Nephron (organoid): Measurements from ENCODE around the gene TNFRSF14.
A peak's percentile ranks its signal among the peaks of the same experiment; 100 is the strongest.

Experiments used
- H3K27ac Mint-ChIP-seq, 3 experiments: 2 replicates each; pipeline ENCODE4 v1.8.0; 2020; ENCODE audit warnings: mixed read lengths in 3 of 3, mild to moderate bottlenecking in 2 of 3, moderate library complexity in 1 of 3
- H3K27me3 Mint-ChIP-seq: 2 replicates; pipeline ENCODE4 v1.8.0; 2021; ENCODE audit warnings: low read depth, mild to moderate bottlenecking, moderate library complexity, mixed read lengths
- H3K36me3 Mint-ChIP-seq: 2 replicates; pipeline ENCODE4 v1.8.0; 2020; ENCODE audit warnings: low read depth, mixed read lengths
- H3K4me1 Mint-ChIP-seq: 2 replicates; pipeline ENCODE4 v1.8.0; 2020; ENCODE audit warnings: mixed read lengths
- H3K4me3 Mint-ChIP-seq, 3 experiments: 2 replicates each; pipeline ENCODE4 v1.8.0; 2020; ENCODE audit warnings: mild to moderate bottlenecking in 3 of 3, mixed read lengths in 3 of 3, moderate library complexity in 2 of 3
- H3K9me3 Mint-ChIP-seq: 2 replicates; pipeline ENCODE4 v1.8.0; 2020; ENCODE audit warnings: mixed read lengths
- CTCF ChIP-seq, 3 experiments: fragments of 200-600 bp; sonication (generic); IDR thresholded peaks; one replicate each; pipeline ENCODE4 v1.5.0; 2021; ENCODE audit warnings: antibody characterized with exemption in 3 of 3; ENCODE audit not compliant: unreplicated experiment in 3 of 3

Gene TNFRSF14

GRCh38 chr1:2520206-2520605, 36.0 kb upstream of the TNFRSF14 start:
- H3K36me3 Mint-ChIP-seq, result peaks cover 34% of the 10 kb centered on the region
- no peaks in the 10 kb centered on the region for H3K9me3 Mint-ChIP-seq
- no peaks in the 10 kb centered on the region for H3K27me3 Mint-ChIP-seq
- no peak overlapping the region for H3K4me3 Mint-ChIP-seq
- TF ChIP-seq CTCF (IDR thresholded peaks at IDR 0.05; ENCODE audit: unreplicated experiment in 3 of 3), result no peak
- no peak overlapping the region for H3K27ac Mint-ChIP-seq
- peaks cover 21% of the 10 kb centered on the region for H3K4me1 Mint-ChIP-seq

GRCh38 chr1:2520806-2521205, 35.4 kb upstream of the TNFRSF14 start:
- Mint-ChIP-seq H3K4me1 (peaks cover 24% of the 10 kb centered on the region), H3K27me3 (no peaks in the 10 kb centered on the region), H3K9me3 (no peaks in the 10 kb centered on the region), H3K36me3 (peaks cover 32% of the 10 kb centered on the region), H3K4me3 (no peak overlapping the region), H3K27ac (no peak overlapping the region)
- no peak for TF ChIP-seq CTCF (IDR thresholded peaks at IDR 0.05; ENCODE audit: unreplicated experiment in 3 of 3)

GRCh38 chr1:2522230-2522629, 33.9 kb upstream of the TNFRSF14 start:
- TF ChIP-seq CTCF (IDR thresholded peaks at IDR 0.05; ENCODE audit: unreplicated experiment in 3 of 3), result no peak
- Mint-ChIP-seq H3K4me1 (peaks cover 31% of the 10 kb centered on the region), H3K4me3 (peak overlapping the region in 1 of 3 experiments; percentile 78), H3K27ac (no peak overlapping the region), H3K36me3 (peaks cover 31% of the 10 kb centered on the region), H3K9me3 (no peaks in the 10 kb centered on the region), H3K27me3 (peaks cover 5% of the 10 kb centered on the region)

- Mint-ChIP-seq H3K4me1 (peaks cover 31% of the 10 kb centered on the region), H3K27me3 (peaks cover 15% of the 10 kb centered on the region), H3K9me3 (no peaks in the 10 kb centered on the region), H3K4me3 (peak overlapping the region; percentile 23 to 69 (median 62)), H3K36me3 (peaks cover 22% of the 10 kb centered on the region), H3K27ac (no peak overlapping the region)
- no peak for TF ChIP-seq CTCF (IDR thresholded peaks at IDR 0.05; ENCODE audit: unreplicated experiment in 3 of 3)
Measured at GRCh38 chr1:2523191-2523890, 32.8 kb upstream of the TNFRSF14 start.

GRCh38 chr1:2523891-2524609, 32.1 kb upstream of the TNFRSF14 start:
- Mint-ChIP-seq H3K4me3 (peak overlapping the region; percentile 90 to 99 (median 97)), H3K36me3 (peaks cover 21% of the 10 kb centered on the region), H3K9me3 (no peaks in the 10 kb centered on the region), H3K27me3 (peaks cover 21% of the 10 kb centered on the region), H3K4me1 (peaks cover 36% of the 10 kb centered on the region), H3K27ac (no peak overlapping the region)
- no peak for TF ChIP-seq CTCF (IDR thresholded peaks at IDR 0.05; ENCODE audit: unreplicated experiment in 3 of 3)
